ENCODE data around the gene MYO15A.
"Not testable (repeated sequence)": the region's sequence is repeated elsewhere in the genome, so short reads cannot be mapped to it uniquely, and the experiment has no call there.

MYO15A gene

DNA sequence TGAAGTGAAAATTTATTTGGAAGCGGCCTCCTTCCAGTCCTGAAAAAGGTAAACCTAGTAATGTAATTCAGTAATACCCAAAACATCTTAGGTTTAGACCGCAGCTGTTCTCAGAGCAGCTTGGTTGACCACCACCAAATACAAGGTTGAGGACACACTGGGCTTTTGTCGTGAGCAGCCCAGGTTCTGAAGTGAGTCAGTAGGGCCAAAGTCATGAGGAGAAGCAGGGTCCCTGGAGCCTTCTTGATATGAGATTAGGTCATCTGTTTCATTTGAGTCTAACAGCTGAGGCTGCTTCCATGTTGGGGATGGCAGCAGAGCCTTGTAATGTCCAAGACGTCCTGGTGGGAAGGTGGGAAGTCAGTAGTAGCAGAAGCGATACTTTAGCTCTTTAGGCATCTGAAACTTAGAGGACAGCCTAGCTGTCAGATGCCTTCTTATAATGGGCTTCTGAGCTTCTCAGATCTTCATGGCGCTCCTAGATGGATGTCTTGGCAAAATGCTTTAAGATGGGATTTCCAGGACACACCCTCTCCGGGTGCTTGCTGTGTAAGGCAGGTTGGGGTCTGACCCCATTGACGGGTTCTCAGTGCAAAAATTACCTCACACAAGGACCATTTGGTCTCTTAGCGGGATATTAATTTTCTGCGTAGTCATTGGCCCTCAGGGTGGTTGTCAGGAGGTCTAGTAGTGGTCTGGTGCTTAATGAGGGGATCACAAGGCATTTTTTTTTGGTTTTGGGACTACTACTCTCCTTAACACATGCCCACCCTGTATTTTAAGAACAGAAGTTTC, 77.5 kb downstream of the MYO15A start:
- DNase-seq = no peak

DNA sequence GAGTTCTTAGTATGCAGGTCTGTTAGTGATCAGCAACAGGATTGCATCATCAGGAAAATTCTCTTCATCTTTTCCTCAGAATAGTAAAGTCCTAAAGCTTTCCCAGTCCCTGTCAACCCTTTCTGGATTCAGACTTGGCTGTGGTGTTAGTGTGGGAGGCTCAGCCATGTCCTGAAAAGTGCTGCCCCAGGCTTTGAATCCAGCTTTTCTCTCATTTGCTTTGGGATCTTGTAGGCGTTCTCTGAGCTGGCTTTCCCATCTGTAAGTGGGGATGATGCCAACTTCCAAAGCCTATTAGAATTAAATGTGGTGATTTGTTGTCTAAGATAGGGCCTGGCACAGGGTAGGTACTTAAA, 78.0 kb downstream of the MYO15A start:
- no peak for DNase-seq

DNA sequence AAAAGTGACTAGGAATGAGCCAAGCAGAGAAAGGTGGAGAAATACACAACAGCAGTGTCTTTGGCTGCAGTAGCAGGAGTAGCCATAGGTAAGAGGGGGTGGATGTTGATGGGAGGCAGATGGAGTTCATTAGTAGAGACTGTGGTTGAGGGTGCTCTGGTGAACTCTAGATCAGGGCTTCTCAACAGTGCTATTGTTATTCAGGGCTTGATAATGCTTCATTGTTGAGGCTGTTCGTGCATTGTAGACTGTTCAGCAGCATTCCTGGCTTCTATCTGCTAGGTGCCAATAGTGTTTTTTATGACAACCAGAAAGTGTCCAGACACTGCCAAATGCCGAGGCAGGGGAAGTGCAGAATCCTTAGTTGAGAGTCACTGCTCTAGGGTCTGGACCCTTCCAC, 78.7 kb downstream of the MYO15A start:
- no peak for DNase-seq

DNA sequence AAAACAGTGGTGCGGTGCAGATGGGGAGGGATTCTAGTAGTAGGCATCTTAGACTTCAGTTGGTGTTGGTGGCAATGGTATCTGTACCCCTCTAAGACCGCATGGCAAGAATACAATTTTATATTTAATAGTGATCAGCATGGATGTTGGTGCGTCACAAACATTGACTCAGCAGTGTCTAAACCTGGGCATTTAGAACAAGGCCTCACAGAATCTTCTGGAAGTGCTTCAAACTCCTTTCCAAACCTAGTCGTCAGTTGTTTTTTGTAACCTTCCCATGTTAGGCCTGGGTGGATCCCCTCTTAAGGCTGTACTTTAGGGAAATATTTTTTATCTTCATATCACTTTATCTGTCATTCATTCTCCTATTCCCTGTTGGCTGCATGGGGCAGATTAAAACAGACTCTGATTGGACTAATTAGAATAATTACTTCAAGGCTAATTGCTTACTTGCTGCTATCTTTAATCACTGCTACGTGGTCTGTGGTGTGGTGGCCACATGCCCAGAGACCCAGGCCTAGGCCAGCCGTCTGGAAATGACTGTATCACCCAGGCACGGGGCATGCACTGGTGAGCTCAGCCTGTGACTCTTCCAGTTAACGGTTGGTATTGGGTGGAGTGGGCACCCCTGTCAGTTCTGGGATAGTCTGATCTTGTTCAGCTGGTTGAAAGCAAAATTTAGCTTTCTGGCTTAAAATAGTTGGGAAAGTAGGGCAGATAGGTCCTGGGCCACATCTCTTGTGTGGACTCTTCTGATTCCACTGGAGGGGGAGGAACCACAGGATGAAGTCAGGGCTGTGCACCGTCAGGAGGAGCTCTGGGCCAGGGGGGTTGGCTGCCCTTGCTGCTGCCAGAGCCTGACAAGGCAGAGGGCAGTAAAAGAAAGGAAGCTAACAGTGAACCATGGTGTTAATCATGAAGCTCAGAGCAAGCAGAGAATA, 79.5 kb downstream of the MYO15A start:
- DNase-seq = peak; percentile 66

DNA sequence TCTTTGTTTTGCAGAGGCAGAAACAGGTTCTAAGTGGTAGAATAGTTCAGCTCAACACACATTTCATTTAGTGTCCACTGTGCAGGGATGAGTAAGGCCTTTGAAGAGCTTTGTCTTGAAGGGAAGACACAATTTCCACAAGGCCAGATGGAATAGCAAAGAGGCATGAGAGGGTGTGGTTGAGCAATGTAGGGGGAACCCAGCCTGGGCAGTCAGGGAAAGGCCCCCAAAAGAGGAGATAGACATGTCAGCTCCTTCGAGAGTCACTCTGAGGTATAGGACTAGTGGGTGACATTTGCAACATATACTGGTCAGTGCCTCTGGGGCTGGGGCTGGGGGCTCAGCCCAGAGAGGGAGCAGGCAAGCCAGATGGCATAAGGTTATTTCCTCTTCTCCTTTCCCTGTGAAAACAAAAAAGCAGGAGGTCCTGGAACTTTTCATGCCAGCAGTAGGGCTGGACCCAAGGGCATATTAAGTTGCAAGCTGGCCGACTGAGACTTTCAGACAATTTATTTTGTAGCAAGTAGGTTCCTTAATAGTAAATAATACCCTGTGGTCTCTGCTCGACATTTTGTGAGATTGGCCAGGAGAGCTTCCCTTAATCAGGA, 82.2 kb downstream of the MYO15A start:
- DNase-seq = no peak

DNA sequence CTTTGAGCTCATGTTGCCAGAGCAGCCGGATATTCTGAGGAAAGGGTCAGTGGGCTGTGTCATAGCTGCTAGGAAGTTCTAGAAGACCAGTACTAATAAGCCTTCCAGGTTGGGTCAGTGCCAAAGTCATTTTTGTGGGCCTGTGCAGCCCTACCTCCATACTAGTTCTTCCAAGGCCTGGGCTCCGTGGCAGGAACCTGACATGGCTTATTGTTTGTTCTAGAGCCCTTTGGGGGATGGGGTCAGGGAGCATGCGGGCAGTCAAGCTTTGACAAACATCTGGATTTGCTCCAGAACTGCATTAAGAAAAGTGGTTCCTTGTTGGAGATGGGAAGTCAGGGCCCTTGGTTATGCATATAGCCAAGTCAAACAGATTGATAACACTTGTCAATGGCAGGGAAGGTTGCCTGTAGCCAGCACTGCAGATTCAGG, 82.7 kb downstream of the MYO15A start:
- no peak for DNase-seq

DNA sequence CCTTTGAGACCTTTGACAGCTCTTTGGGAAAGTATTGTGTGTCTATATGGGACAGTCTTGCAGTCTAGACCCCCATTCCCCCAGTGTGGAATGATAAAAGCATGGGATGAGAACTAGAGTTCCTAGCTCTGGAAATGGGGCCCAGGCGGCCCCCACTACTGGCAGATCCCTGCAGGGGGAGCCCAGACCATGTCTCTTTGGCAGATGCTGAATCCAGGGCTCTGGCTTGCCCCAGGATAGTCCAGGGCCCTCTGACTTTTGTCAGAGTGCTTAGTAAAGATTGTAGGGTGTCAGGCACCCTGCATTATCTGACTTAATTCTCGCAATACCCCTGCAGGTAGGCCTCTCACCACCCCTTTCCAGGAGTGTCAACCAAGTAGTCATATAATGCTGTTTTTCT, 83.4 kb downstream of the MYO15A start:
- DNase-seq = no peak

DNA sequence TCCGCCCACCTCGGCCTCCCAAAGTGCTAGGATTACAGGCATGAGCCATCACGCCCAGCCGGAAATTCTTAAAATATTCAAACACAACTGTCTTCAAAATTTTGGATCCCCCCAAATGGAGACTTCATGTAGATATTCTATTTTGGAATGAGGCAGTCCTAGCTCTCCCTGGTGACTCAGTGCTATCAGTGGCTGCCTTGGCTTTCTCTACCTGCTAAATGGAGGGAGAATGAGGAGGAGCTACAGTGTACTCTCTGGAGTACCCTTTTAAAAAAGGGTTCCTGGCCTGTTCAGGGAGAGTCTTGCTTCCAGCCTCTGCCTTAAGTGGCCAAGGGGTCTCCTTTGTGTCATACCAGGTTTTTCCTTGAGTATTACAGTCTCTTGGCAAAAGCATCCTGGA, 85.8 kb downstream of the MYO15A start:
- no peak for DNase-seq

DNA sequence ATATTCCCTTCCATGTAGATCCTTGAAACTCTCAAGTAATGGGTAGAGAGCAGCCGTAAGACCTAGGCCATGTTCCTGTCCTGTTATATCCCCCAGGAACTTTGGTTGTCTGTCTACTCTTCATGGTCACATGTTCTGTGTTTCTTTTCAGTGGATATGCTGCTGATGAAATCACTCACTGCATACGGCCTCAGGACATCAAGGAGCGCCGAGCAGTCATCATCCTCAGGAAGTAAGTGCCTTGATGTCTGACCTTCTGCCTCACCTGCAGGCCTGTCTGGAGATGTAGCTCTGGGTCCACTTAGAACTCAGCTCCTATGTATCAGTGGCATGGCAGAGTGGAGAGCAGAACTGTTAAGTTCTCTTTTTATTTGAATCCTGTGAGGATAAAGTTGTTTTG, 86.2 kb downstream of the MYO15A start:
- DNase-seq = no peak

DNA sequence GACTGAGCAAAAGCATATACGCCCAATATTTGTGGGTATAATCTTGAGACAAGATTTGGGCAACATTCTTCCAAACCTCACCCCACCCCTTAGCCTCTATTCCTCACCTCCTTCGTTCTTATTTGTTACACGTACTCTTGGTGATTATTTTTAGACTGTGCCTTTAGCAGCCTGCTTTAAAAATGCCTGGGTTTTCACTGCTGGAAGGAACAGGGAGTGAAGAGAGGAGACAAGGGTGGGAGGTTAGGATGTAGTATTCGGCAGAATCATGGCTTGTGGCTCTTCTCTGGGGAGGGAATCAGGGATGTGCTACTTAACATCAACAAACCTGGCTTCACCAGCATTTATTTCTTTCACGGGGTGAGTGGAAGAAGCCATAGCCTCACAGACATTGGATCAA, 86.7 kb downstream of the MYO15A start:
- no peak for DNase-seq

DNA sequence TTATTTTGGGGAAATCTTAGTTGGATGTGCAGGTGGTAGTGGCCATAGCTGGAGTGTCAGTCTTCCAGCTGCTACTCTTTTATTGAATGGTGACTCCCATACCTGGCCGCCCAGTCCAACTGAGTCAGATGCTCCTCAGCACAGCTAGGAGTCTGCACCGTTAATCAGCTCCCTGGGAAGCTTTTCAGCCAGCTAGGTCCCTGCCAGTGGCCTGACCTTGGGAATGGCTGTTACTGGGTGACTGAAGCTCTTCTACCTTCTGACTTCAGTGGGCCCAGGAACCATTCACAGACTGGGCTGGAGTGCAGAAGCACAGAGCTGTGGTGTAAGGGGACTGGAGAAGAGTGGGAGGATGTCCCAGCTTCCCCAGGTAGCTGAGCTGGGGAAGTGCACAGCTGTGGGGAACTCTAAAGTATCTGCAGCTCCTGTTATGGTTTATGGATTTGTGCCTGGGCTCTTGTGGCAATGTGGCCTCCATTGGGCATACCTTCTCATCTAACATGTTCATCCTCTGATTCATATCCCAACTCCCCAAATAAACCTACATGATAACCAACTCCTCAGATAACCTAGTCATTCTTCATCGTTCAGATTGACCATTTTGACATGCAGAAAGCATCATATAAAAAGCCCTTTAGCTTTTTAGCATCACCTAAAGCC, 89.1 kb downstream of the MYO15A start:
- DNase-seq = no peak

DNA sequence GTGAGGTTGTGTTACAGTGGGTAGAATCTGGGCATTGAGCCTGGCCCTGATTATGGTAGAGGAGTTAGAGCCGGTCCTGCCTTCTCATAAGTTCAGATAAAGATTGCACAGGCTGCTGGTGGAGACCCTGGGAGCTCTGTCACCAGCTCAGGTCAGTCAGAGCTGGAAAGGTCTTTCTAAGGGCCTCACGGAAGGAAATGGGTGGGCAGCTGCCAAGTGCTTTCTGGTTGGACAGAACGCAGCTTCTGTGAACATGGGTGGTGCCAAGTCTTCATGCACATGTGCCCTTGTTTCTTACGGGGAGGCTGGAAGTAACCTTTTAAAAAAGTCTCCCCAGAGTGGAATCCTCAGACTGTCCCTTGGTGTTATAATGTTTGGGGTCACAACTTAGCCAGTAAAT, 90.0 kb downstream of the MYO15A start:
- no peak for DNase-seq

DNA sequence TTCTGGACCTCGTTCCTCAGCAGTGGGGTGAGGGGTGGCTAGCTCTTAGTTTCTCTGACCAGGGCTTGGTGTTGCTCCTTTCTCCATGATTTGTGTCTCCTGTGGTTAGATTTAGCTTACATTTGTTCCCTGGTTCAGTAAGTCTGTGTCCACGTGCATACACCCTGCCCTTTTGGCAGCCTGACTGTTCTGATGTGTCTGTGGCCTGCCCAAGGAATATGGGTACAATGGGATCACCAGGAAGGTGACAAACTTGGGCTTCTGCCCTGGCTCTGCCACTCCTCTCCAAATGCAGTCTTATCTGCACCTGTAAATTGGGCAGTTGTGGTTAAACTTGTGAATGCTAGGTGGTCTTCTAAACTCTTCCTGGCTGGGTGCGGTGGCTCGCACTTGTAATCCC, 92.6 kb downstream of the MYO15A start:
- no peak for DNase-seq

DNA sequence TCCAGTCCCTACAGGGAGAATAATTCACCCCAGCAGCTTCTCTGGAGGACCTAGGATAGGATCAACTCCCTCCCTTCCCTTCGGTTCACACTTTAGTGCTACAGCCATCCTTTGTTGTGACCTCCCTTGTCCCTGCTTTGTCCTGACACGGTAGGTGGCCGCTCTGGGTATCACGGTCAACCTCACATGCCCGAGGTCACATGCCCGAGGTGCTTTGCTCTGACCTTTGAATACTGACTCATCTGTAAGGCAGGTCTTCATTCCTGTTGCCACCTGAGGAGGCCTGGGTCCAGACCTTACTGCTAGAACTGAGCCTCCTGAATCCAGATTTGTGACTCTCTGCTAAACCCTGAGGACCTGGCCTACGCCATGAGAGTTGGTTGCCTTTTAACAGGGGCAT, 94.8 kb downstream of the MYO15A start:
- no peak for DNase-seq

DNA sequence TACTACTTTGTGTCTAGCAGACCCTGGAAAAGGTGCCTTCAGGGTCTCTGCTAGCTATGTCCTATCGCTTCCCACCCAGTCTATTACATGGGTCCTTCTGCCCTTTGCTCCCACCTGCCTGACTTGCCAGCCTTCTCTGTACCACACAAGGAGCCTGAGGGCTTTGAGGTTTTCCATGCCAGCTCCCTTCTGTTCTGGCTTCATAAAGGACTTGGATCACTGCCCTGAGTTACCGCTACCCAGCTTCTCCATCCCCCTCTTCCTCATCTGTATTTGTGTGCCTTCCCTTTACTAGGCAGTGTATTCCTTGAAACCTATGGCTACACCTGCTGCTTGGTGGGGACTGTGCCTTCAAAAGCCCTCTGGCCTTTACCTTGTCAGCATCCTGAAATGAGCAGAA, 97.3 kb downstream of the MYO15A start:
- no peak for DNase-seq

DNA sequence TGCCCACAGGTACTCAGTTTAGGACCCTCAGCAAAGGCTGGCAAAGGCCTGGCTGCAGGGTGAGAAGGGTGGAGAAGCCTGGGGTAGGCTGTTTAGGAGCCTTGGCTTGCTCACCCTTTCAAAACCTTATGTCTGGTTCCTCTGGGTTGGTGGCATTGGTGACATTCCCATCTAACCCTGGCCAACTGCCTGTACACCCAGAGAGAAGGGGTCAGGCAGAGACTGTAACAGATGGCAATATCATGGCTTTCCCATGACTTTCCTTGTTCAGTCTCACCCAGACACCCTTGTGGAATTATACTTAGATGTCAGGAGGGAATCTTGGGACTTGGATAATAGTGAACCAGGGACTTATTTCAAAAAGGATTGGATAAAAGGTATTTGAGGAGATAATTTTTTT, 98.4 kb downstream of the MYO15A start:
- no peak for DNase-seq

DNA sequence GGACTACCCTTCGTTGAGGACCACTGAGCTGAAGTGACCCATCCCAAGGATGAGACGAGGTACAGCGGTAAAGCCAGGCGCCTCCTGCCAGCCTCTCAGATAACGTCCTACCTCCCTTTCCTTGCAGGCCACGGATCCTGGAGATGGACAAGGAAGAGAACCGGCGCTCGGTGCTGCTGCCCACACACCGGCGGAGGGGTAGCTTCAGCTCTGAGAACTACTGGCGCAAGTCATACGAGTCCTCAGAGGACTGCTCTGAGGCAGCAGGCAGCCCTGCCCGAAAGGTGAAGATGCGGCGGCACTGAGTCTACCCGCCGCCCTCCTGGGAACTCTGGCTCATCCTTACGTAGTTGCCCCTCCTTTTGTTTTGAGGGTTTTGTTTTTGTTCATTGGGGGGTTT, 99.5 kb downstream of the MYO15A start:
- no peak for DNase-seq

DNA sequence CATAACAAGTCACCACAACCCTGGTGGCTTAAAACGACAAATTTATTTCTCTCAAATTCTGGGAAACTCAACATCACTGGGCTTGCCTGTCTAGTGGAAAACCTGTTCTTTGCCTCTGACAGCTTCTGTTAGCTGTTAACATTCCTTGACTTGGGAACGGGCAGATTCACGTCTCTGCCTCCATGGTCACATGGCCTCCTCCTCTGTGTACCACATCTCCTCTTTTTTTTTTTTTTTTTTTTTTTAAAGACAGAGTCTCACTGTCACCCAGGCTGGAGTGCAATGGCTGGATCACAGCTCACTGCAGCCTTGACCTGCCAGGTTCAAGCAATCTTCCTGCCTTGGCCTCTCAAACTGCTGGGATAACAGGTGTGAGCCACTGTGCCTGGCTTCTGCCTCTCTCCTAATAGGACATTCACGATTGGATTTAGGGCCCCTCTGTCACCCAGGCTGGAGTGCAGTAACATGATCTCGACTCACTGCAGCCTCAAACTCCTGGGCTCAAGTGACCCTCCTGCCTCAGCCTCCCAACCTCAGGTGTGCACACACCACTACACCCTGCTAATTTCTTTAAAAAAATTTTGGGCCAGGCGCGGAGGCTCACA, 105.2 kb downstream of the MYO15A start:
- DNase-seq = no peak

DNA sequence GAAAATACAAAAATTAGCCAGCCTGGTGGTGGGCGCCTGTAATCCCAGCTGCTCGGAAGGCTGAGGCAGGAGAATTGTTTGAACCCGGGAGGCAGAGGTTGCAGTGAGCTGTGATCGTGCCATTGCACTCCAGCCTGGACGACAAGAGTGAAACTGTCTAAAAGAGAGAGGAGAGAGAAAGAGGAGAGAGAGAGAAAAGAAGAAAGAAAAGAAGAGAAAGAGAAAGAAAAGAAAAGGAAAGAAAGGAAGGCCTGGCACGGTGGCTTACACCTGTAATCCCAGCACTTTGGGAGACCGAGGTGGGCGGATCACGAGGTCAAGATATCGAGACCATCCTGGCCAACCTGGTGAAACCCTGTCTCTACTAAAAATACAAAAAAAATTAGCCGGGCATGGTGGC, 108.3 kb downstream of the MYO15A start:
- DNase-seq = not testable (repeated sequence)

DNA sequence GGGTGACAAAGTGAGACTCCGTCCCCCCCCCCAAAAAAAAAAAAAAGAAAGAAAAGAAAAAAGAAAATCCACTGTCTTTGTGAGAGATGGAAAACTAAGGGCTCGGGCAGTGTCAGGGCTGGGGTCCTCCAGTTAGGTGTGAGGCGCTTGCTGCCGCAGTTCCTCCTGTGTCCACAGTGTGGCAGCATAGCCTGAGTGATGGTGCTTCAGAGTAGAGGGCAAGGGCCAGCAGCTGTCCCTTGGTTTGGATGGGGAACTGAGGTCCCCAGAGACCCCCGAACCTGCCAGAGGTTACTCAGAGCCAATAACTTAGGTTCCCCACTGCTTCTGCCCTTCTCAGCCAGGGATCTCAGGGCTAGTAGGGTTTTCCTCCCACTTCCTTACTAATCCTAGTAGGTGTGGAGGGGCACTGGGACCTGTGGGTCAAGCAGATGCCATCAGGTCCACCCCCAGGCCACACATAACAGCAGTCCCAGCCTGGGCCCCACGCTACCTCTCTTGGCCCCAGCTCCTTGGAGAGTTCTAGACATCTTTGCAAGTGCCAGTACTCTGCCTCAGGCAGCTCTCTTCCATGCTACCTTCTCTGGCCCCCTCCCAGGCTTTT, 109.0 kb downstream of the MYO15A start:
- peak; percentile 78 for DNase-seq

DNA sequence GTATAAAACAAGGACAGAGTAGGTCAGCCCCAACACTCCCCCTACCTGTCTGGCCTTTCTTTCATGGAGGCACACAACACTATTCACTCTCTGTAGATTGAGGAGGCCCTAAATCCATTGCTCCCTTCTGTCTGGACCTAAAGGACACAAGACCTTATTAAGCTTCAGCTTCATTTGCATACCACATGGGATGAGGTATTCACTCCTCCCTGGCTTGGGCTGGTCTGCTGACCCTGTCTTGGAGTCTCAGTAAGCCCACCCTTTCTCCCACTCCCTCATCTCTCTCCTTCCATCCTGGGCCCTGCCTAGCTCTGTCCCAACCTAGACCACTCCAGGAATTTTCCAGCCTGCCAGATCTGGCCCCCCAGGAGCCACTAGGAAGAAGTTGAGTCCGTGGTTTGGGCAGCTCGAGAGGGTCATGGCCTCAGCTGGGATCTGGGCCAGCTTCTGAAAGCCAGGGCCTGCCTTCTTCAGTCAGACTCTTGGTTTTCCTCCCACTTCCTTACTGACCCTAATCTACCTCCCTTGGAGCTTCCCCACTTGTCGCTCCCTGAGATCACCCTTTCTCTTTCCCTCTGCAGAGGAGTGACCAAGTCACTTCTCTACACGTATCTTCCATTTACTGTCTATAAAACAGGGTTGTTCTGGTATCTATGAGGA, 110.3 kb downstream of the MYO15A start:
- DNase-seq = no peak

DNA sequence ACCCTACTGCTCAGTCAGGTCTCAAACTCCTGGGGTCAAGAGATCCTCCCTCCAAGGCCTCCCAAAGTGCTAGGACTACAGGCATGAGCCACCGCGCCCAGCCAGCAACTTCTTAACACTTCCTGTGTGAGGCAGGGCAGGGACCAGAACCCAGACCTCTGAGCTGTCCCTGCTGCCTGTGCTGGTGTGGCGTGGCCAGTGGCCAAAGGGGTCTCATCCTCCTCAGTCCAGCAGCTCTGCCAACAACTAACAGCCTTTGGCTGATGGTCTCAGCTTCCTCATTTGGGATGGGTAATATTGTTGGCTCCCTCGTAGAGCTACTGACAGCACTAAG, 115.5 kb downstream of the MYO15A start:
- DNase-seq = no peak
